Smooth muscle cell (in vitro differentiated cells): ENCODE data around the gene UBE3B. TPM values are rescaled to one million over a fixed set of nuclear protein-coding genes. Genes with fewer than 3 reads are reported as not detected.
A peak's percentile ranks its signal among the peaks of the same experiment; 100 is the strongest.

Source experiments
- DNase-seq: peaks from one replicate; lab custom pipeline; 2025; ENCODE audit not compliant: unreplicated experiment; lab: John Stamatoyannopoulos, UW
- H2AFZ ChIP-seq: fragments of 200-600 bp; sonication (generic); 2 replicates; pipeline ENCODE4 v1.6.0; 2016; ENCODE audit warnings: antibody characterized with exemption, low read depth, mild to moderate bottlenecking
- H3F3A ChIP-seq: fragments of 200-600 bp; sonication (generic); 2 replicates; pipeline ENCODE4 v1.6.0; 2017; ENCODE audit warnings: antibody characterized with exemption, low read depth
- H3K27ac ChIP-seq: fragments of 200-600 bp; sonication (generic); 2 replicates; pipeline ENCODE4 v1.5.1; 2016; ENCODE audit warnings: low read depth, mild to moderate bottlenecking
- H3K27me3 ChIP-seq: fragments of 200-600 bp; sonication (generic); 2 replicates; pipeline ENCODE4 v1.6.1; 2016; ENCODE audit warnings: low read depth, mild to moderate bottlenecking
- H3K36me3 ChIP-seq: fragments of 200-600 bp; sonication (generic); 2 replicates; pipeline ENCODE4 v1.5.1; 2016; ENCODE audit warnings: low read depth
- H3K4me1 ChIP-seq: fragments of 200-600 bp; sonication (generic); 2 replicates; pipeline ENCODE4 v1.5.1; 2016; ENCODE audit warnings: low read depth
- H3K4me2 ChIP-seq: fragments of 200-600 bp; sonication (generic); 2 replicates; pipeline ENCODE4 v1.6.0; 2016; ENCODE audit warnings: mild to moderate bottlenecking
- H3K4me3 ChIP-seq: fragments of 200-600 bp; sonication (generic); 2 replicates; pipeline ENCODE4 v1.5.1; 2016; ENCODE audit warnings: mild to moderate bottlenecking
- H3K79me2 ChIP-seq: fragments of 200-600 bp; sonication (generic); 2 replicates; pipeline ENCODE4 v1.6.0; 2016; ENCODE audit warnings: low read depth, mild to moderate bottlenecking
- H3K9ac ChIP-seq: fragments of 200-600 bp; sonication (generic); 2 replicates; pipeline ENCODE4 v1.6.0; 2016; ENCODE audit warnings: low read depth
- H3K9me3 ChIP-seq: fragments of 200-600 bp; sonication (generic); replicated peaks from 2 replicates; pipeline ENCODE4 v1.5.1; 2016; ENCODE audit warnings: low read depth
- H4K20me1 ChIP-seq: fragments of 200-600 bp; sonication (generic); 2 replicates; pipeline ENCODE4 v1.6.0; 2016; ENCODE audit warnings: low read depth
- CTCF ChIP-seq: fragments of 200-600 bp; sonication (generic); IDR thresholded peaks from 2 replicates; pipeline ENCODE4 v1.5.1; 2017; ENCODE audit warnings: borderline replicate concordance, mild to moderate bottlenecking, antibody characterized with exemption; ENCODE audit not compliant: insufficient read depth, poor library complexity, severe bottlenecking
- WGBS: methylation state at CpG from one replicate; pipeline ENCODE4 v1.1.7; 2016; ENCODE audit warnings: low lambda C conversion rate; 5-methylcytosine and 5-hydroxymethylcytosine counted together
- polyA plus RNA-seq: library from polyadenylated mRNA; unstranded; fragments of >200 nt; fragmentation: Nextera tagmentation; extraction: Ambion mirVana; gene quantifications from 2 replicates; pipeline ENCODE4 v1.2.1, GENCODE V29; 2016
- total RNA-seq: library from RNA; depleted of rRNA; stranded (reverse); fragments of >200 nt; gene quantifications from 2 replicates; pipeline ENCODE4 v1.2.3, GENCODE V29; 2014

Gene UBE3B
- total and polyA plus RNA-seq, 2 experiments from 2014 or later: 21.8 to 62.9 TPM

- TF ChIP-seq CTCF: no peak
- Histone ChIP-seq H3K9ac (peak overlapping the region; percentile 54), H3K4me3 (no peak overlapping the region), H3K4me1 (peaks cover 10% of the 10 kb centered on the region), H3K27ac (peak overlapping the region; percentile 81), H3K79me2 (no peaks in the 10 kb centered on the region), H3F3A (peaks cover 21% of the 10 kb centered on the region), H2AFZ (no peak overlapping the region), H4K20me1 (no peaks in the 10 kb centered on the region), H3K4me2 (peak overlapping the region; percentile 19), H3K27me3 (no peaks in the 10 kb centered on the region), H3K36me3 (no peaks in the 10 kb centered on the region), H3K9me3 (no peaks in the 10 kb centered on the region)
- WGBS: 74% methylated on average over 6 of the region's 6 CpGs
- no peak for DNase-seq
These were observed 42.4 kb downstream of the UBE3B start for GRCh38 chr12:109519787-109520186.

- WGBS: 70% methylated on average over 10 of the region's 10 CpGs
- H3K27ac ChIP-seq: no peak overlapping the region
- H3K9ac ChIP-seq: no peak overlapping the region
- no peaks in the 10 kb centered on the region for H4K20me1 ChIP-seq
- H3K36me3 ChIP-seq: no peaks in the 10 kb centered on the region
- no peak overlapping the region for H3K4me3 ChIP-seq
- H3K9me3 ChIP-seq: no peaks in the 10 kb centered on the region
- peaks cover 25% of the 10 kb centered on the region for H3K4me1 ChIP-seq
- TF ChIP-seq CTCF: no peak
- peaks cover 21% of the 10 kb centered on the region for H3F3A ChIP-seq
- no peaks in the 10 kb centered on the region for H3K79me2 ChIP-seq
- no peaks in the 10 kb centered on the region for H3K27me3 ChIP-seq
- no peak overlapping the region for H2AFZ ChIP-seq
- DNase-seq: no peak
- H3K4me2 ChIP-seq: no peak overlapping the region
These were observed 44.4 kb downstream of the UBE3B start for GRCh38 chr12:109521831-109522230.

GRCh38 chr12:109523071-109523470 is 45.6 kb downstream of the UBE3B start:
- H3K4me2 ChIP-seq: no peak overlapping the region
- H3K36me3 ChIP-seq: no peaks in the 10 kb centered on the region
- no peak overlapping the region for H3K27ac ChIP-seq
- no peak overlapping the region for H3K4me3 ChIP-seq
- 73% methylated on average over 10 of the region's 10 CpGs for WGBS
- DNase-seq: no peak
- H3K4me1 ChIP-seq: peaks cover 30% of the 10 kb centered on the region
- TF ChIP-seq CTCF: no peak
- no peaks in the 10 kb centered on the region for H3K9me3 ChIP-seq
- no peak overlapping the region for H3K9ac ChIP-seq
- H3K79me2 ChIP-seq: no peaks in the 10 kb centered on the region
- no peak overlapping the region for H2AFZ ChIP-seq
- H4K20me1 ChIP-seq: no peaks in the 10 kb centered on the region
- no peaks in the 10 kb centered on the region for H3K27me3 ChIP-seq
- H3F3A ChIP-seq: peaks cover 10% of the 10 kb centered on the region

GRCh38 chr12:109523504-109523903 is 46.1 kb downstream of the UBE3B start:
- H3K4me2 ChIP-seq: no peak overlapping the region
- H3K4me1 ChIP-seq: peaks cover 30% of the 10 kb centered on the region
- H2AFZ ChIP-seq: no peak overlapping the region
- no peak for DNase-seq
- H3K79me2 ChIP-seq: no peaks in the 10 kb centered on the region
- no peak overlapping the region for H3K9ac ChIP-seq
- H4K20me1 ChIP-seq: no peaks in the 10 kb centered on the region
- no peak overlapping the region for H3K27ac ChIP-seq
- H3F3A ChIP-seq: peaks cover 6% of the 10 kb centered on the region
- H3K9me3 ChIP-seq: no peaks in the 10 kb centered on the region
- no peaks in the 10 kb centered on the region for H3K27me3 ChIP-seq
- H3K36me3 ChIP-seq: no peaks in the 10 kb centered on the region
- 83% methylated on average over 5 of the region's 5 CpGs for WGBS
- TF ChIP-seq CTCF: no peak
- no peak overlapping the region for H3K4me3 ChIP-seq
